ENCODE results near the gene ABLIM1.

- TF ChIP-seq CTCF (conservative IDR thresholded peaks at IDR 0.05 in 1 of 2, IDR thresholded peaks at IDR 0.05 in 1 of 2; ENCODE audit: extremely low read depth in 1 of 2, insufficient read depth in 1 of 2, low read depth in 1 of 2, low read length in 2 of 2) (no peak), EZH2 (IDR thresholded peaks at IDR 0.05; ENCODE audit: borderline replicate concordance, low read length) (no peak)
These were observed 98.4 kb downstream of the ABLIM1 start for GRCh38 chr10:114559636-114560035.
